CD4-positive, alpha-beta T cell treated with Interleukin-17A for 4 hours (primary cell): ENCODE measurements around the gene IDH3G.
"Not testable (repeated sequence)": the region's sequence is repeated elsewhere in the genome, so short reads cannot be mapped to it uniquely, and the experiment has no call there.

Experiments
- DNase-seq: peaks from one replicate; pipeline ENCODE4 v3.0.0-alpha.2; 2020; ENCODE audit warnings: mixed read lengths

IDH3G gene

DNA sequence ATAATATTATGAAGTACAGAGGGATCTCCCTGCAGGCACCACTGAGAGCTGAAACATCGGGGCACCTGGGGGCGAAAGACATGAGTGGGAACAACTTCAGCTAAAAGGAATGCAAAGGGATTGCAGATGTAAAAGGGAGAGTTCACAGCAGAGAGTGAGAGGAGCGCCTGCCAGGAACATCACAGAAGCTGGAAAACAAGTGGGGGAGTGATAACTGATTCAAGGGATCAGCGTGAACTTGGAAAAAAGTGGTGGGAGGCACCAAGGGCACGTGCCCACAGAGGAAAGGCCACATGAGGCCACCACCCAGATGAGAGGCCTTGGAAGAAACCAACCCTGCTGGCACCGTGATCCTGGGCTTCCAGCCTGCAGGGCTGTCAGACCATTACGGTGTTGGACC, 45.2 kb downstream of the IDH3G start:
- not testable (repeated sequence) for DNase-seq

DNA sequence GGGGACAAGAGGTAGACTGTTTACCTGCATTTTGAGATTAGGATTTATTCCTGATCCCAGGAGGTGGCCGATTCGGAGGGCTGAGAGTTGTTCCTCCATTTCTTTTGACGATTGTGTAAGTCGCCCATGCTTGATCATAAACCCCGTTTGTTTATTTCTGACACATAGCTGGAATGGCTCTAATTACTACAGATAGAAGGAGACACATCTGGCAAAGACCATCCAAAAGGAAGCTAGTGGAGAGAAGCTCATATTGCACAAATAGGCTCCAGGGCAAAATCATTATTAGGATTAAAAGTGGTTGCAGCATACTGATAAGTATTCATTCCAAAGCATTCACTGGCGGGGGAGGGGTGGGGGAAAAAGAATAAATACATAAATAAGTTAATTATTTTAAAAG, 47.2 kb downstream of the IDH3G start:
- not testable (repeated sequence) for DNase-seq

DNA sequence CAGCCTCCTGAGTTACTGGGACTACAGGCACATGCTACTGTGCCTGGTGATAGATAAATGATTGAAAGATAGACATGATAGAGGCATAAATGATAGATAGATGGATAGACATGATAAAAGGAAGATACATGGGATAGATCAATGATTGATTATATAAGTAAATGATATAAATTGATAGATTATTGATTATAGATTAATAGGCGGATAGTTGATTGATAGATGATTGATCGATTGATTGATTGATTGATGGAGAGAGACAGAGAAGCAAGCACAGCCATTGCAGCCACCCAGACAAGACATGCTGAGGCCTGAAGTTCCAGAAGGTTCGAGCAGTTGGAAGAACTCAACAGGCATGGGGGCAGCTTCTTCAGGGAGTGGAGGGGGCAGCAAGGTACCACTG, 47.8 kb downstream of the IDH3G start:
- no peak for DNase-seq

DNA sequence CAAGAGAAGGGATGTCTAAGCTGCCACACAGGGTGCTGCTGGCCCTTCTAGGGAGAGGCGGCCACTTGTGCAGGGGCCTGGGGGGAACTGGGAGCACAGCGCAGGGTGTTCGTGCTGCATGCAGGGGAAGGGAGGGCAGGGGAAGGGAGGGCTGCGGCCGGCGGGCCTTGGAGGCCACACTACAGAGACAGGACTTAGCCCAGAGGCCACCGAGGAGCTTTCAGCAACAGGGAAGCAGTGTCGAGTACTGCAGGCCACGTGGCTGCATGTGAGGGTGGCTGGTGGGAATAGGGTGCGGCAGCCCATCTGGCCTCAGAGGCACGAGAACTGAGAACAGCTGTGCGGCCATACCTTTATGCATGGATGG, 49.1 kb downstream of the IDH3G start:
- DNase-seq: not testable (repeated sequence)

DNA sequence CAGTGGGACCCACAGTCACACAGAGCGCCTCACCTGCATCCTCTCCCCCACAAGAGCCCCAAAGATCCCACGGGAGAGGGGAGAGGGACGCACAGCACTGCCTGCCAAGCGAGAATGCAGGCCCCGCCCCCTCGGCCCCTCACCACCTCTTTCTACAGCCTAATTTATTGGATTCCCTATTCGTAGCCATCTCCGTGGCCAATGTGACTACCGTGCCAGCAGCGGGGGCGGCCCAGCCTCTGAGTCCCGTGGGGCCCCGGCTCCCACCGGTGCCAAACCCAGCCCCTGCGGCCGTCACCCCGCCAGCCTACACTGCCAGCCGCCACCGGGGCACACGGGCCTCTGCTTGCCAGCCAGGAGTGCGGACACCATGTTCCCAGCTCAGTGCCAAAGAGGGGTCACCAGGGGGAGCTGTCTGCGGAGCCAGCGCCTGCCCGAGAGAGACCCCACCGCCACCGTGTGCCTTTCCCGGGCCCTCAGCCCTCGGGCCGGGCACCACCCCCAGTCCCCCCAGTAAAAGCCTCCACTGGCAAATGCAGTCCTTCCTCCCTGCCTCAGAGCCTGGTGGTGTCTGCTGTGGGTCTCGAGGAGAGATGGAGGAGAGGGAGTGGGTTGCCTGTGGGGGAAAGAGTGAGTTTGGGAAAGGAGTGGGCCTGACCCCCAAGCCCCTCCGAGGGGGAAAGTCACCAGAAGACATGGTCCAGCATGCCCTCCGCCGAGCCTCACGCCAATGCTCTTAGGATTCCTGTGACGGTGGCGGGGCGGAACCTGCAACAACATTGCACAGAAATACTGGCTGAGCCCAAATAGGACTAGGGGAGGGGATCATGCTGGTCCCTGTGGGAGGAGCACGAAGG, 49.7 kb downstream of the IDH3G start:
- DNase-seq: peak; percentile 37

DNA sequence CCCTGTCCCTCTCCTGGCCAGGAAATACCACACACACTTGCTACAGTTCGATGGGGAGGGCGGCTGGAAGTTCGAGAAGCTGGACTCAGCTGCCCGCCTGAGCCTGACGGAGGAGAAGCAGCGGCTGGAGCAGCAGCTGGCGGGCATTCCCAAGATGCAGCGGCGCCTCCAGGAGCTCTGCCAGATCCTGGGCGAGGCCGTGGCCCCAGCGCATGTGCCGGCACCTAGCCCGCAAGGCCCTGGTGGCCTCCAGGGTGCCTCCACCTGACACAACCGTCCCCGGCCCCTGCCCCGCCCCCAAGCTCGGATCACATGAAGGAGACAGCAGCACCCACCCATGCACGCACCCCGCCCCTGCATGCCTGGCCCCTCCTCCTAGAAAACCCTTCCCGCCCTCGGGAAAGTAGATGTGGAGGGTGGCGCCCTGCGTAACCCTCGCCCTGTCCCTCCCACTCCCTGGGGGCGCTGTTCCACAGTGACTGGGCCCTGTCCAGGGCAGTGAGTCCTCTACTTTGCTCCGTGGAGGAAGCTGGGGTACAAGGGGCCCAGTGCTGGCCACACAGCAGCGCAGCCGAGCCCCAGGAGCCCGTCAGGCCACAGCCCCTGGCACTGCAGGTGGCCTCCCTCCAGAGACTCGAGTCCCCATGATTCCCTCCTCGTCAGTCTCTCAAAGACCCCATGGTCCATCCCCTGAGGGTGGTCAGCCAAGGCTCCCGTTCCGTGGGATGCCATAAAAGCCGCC, 50.5 kb downstream of the IDH3G start:
- not testable (repeated sequence) for DNase-seq

DNA sequence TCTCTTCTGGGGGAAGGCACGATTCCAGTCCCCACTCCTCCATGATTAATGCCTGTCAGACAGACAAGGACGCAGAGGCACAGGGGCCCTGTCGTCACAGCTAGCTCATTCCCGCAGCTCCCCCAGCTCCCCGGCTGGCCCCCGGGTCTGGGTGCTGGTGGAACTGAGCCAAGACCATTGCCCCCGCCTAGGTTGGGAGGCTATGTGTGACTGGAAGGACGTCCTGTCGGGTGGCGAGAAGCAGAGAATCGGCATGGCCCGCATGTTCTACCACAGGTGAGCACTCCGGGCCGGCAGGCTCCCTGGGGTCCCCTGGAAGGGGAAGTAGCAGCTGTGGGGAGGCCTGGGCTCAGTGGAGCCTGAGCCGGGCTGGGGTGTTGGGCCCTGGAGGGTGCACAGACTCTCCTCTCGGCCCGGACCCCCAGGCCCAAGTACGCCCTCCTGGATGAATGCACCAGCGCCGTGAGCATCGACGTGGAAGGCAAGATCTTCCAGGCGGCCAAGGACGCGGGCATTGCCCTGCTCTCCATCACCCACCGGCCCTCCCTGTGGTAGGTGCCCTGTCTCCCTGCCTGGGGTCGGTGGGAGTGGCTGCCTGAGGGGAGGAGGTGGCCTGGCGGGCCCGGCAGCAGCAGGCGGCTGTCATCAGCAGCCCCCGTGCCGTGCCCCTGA, 51.2 kb downstream of the IDH3G start:
- DNase-seq: not testable (repeated sequence)

DNA sequence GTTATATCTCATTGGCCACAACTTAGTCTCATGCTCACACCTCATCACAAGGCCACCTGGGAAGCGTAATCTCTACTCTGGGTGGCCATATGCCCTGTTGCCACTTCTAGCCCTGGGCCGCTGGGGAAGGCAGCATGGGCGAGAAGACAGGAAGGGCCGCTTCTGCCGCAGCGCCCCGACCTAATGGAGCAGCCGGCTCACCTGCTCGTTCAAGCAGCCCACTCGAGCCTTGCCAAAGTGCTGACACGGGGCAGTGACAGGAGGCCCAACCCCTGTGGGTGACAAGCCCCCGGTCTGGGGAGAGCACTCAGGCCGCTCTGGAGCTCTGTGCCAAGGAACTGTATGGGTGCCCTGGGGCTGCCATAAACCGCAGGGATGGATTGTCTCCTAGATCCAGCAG, 52.1 kb downstream of the IDH3G start:
- not testable (repeated sequence) for DNase-seq

DNA sequence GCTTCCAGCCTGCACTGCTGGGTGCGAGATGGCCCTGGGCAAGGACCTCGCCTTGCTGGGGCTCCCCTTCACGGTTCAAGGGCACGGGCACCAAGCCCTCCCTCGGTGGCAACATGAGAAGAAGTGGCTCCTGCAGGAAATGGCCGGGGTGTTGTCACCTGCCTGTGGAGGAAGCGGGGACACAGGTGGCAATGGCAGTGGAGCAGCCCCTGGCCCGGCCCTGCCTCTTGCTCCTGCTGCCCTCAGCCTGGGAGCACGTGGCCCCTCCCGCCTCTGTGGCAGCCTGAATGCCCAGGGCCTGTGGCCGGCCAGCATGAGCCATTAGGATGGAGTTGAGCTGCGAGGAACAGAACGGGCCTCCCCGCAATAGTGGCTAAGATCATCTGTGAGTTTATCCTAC, 52.7 kb downstream of the IDH3G start:
- DNase-seq: no peak

DNA sequence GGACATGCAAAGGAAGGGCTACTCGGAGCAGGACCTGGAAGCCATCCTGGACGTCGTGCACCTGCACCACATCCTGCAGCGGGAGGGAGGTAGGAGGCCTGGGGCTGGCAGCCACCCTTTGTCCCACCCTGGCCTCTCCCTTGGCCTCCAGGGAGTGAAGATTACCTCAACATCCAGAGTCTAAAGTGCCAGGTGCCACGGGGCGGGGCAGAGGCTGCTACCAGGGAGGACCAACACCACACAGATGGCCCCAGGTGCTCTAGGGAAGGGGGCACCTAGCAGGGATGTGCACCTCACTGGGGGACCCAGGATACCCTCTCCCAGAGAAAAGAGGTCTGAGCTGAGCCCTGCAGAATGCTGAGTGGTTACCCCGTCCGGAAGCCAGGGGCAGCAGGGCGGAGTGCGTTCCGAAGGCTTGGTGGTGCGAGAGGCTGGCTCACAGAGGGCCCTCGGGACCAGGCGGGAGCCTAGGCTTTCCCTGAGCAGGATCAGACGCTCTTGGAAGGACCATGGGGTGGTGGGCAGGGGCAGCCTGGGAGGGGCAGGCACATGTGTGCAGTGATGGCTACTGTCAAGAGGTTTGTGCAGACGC, 53.4 kb downstream of the IDH3G start:
- DNase-seq: no peak

DNA sequence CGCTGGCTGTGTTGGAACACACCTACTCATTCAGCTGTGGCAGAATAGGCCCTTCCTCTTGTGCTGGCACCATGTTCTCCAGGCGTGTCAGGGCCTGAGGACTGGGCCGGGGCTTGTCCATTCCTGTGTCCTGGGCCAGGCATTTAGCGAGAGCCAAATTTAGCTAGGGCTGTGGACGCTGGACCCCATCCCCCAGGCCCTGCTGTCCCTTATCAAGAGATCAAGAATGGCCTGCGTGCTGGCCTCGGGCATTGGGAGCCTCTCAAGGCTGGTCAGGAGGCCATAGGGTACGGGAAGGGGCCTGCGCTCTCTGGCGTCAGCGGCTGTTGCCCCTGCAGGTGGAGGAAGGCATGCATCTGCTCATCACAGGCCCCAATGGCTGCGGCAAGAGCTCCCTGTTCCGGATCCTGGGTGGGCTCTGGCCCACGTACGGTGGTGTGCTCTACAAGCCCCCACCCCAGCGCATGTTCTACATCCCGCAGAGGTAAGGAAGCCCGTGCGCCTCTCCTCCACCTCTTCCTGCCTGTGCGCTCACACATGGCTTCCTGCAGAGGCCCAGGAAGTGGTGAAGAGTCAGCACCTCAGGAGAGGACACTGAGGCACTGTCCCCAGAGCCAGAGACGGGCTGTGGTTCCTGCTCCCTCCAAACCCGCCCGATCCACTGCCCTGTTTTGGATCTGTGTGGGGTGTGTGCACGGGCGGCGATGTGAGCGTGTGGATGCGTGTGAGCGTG, 54.3 kb downstream of the IDH3G start:
- peak; percentile 66 for DNase-seq

DNA sequence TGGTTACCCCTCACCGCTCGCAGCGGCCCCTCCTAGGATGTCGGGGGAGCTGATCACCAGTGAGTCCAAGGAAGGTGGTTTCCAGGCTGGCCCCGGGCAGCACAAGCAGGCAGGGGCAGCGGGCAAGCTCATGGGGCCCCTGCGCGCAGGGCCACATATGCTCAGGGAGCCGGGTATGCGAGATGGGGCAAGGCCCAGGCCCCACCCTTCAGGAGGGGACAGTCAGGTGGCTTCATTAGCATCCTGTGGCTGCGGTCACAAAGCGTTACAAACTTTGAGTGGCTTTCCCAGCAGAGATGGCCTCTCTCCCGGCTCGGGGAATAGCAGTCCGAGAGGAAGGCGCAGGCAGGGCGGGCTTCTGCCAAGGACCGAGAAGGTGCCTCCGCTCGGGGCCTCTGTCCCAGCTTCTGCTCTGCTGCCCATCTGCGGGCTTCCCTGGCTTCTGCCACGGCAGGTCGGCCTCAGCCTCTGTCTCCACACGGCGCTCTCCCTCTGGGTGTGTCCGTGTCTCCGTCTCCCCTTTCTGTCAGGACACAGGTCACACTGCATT, 56.0 kb downstream of the IDH3G start:
- no peak for DNase-seq

DNA sequence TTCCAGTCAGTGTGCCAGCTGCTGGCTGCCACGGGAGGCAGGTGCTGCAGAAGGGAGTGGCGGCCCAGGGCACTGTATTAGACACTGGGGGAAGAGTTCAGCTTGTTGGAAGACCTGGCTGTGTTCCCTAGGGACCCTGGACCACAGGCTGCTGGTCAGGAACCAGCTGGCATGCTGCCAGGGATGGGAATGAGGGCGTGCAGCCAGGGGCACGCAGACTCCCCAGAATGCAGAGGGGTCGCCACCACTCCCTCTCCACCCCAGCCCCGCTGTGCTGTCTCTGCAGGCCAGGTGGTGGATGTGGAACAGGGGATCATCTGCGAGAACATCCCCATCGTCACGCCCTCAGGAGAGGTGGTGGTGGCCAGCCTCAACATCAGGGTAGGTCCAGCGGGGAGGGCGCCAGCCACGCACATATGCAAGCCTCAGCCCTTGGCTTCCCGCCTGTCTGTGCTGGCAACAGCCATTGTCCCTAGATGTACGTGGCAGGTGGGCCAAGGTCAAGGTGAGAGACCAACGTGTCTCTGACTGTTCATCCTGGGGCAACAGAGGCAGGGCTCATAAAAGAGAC, 57.2 kb downstream of the IDH3G start:
- DNase-seq: no peak

DNA sequence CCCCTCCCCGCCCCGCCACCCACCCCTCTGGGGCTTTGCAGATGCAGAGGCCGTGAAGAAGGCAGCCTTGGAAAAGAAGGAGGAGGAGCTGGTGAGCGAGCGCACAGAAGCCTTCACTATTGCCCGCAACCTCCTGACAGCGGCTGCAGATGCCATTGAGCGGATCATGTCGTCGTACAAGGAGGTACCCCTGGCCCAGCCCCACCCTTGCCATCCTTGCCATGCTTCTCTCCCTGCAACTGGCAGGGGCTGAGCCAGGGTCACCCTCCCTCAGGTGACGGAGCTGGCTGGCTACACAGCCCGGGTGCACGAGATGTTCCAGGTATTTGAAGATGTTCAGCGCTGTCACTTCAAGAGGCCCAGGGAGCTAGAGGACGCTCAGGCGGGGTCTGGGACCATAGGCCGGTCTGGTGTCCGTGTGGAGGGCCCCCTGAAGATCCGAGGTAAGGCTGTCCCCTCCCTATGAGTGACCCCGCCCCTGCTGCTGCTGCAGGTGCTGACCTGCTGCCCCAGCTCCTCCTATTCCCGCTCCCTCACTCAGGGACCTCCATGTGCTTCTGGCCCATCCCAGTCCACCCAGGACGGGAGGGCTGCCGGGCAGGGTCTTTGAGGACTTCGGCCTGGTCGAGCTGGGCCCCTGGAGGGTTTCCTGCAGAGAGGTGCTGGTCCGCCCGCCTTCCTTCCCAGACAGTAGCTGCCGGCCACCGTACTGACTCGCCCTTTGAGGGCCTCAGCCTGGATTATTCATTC, 57.9 kb downstream of the IDH3G start:
- DNase-seq: no peak
